Type B pancreatic cell (in vitro differentiated cells): ENCODE measurements around the gene PROK1. TPM values are rescaled to one million over a fixed set of nuclear protein-coding genes. Genes with fewer than 3 reads are reported as not detected.

Experiments
- DNase-seq: peaks from one replicate; pipeline ENCODE4 v3.0.0; 2021; ENCODE audit warnings: mixed read lengths; ENCODE audit not compliant: unreplicated experiment; ENCODE audit errors: extremely low spot score
- H3K27ac Mint-ChIP-seq: 2 replicates; pipeline ENCODE4 v1.8.0; 2021; ENCODE audit warnings: mild to moderate bottlenecking, mixed read lengths
- H3K27me3 Mint-ChIP-seq: 2 replicates; pipeline ENCODE4 v1.8.0; 2021; ENCODE audit warnings: mixed read lengths
- H3K36me3 Mint-ChIP-seq: 2 replicates; pipeline ENCODE4 v1.8.0; 2021; ENCODE audit warnings: mixed read lengths
- H3K4me1 Mint-ChIP-seq: one replicate; pipeline ENCODE4 v1.8.0; 2021; ENCODE audit warnings: mixed read lengths; ENCODE audit not compliant: unreplicated experiment
- H3K4me3 Mint-ChIP-seq: 2 replicates; pipeline ENCODE4 v1.8.0; 2021; ENCODE audit warnings: mild to moderate bottlenecking, mixed read lengths
- H3K9me3 Mint-ChIP-seq: 2 replicates; pipeline ENCODE4 v1.8.0; 2021; ENCODE audit warnings: mixed read lengths
- CTCF ChIP-seq: fragments of 200-600 bp; sonication (generic); conservative IDR thresholded peaks from 2 replicates; pipeline ENCODE4 v1.5.0; 2021; ENCODE audit warnings: antibody characterized with exemption, mild to moderate bottlenecking
- total RNA-seq: library from RNA; stranded (reverse); gene quantifications from 2 replicates; pipeline ENCODE4 v1.2.1, GENCODE V29; 2021; ENCODE audit warnings: low replicate concordance

Gene PROK1
- total RNA-seq, 1 donor from 2014 or later, result 0.29 TPM

GRCh38 chr1:110457206-110457605, 6.3 kb downstream of the PROK1 start:
- Mint-ChIP-seq H3K9me3 (no peaks in the 10 kb centered on the region), H3K27me3 (peaks cover 27% of the 10 kb centered on the region)

GRCh38 chr1:110460253-110461220, 9.6 kb downstream of the PROK1 start:
- no peaks in the 10 kb centered on the region for H3K36me3 Mint-ChIP-seq
- DNase-seq, result peak; percentile 80

More at GRCh38 chr1:110457206-110457605, 6.3 kb downstream of the PROK1 start:
- no peaks in the 10 kb centered on the region for H3K36me3 Mint-ChIP-seq
- no peaks in the 10 kb centered on the region for H3K4me1 Mint-ChIP-seq
- H3K27ac Mint-ChIP-seq, result no peak overlapping the region
- DNase-seq, result no peak
- no peak for TF ChIP-seq CTCF
- H3K4me3 Mint-ChIP-seq, result no peak overlapping the region

GRCh38 chr1:110462093-110462492, 11.1 kb downstream of the PROK1 start:
- Mint-ChIP-seq H3K4me1 (peaks cover 3% of the 10 kb centered on the region), H3K27ac (no peak overlapping the region), H3K36me3 (no peaks in the 10 kb centered on the region), H3K4me3 (no peak overlapping the region), H3K9me3 (no peaks in the 10 kb centered on the region), H3K27me3 (peaks cover 7% of the 10 kb centered on the region)
- no peak for DNase-seq
- no peak for TF ChIP-seq CTCF

More at GRCh38 chr1:110460253-110461220, 9.6 kb downstream of the PROK1 start:
- H3K4me1 Mint-ChIP-seq, result peaks cover 3% of the 10 kb centered on the region
- no peaks in the 10 kb centered on the region for H3K9me3 Mint-ChIP-seq
- H3K4me3 Mint-ChIP-seq, result no peak overlapping the region
- H3K27me3 Mint-ChIP-seq, result peaks cover 12% of the 10 kb centered on the region
- peak; percentile 98 for TF ChIP-seq CTCF
- H3K27ac Mint-ChIP-seq, result no peak overlapping the region

- no peaks in the 10 kb centered on the region for H3K9me3 Mint-ChIP-seq
- H3K27me3 Mint-ChIP-seq, result peaks cover 7% of the 10 kb centered on the region
- peaks cover 3% of the 10 kb centered on the region for H3K4me1 Mint-ChIP-seq
- no peak overlapping the region for H3K4me3 Mint-ChIP-seq
- peak; percentile 42 for TF ChIP-seq CTCF
- no peaks in the 10 kb centered on the region for H3K36me3 Mint-ChIP-seq
- no peak for DNase-seq
- H3K27ac Mint-ChIP-seq, result no peak overlapping the region
Observed at GRCh38 chr1:110462964-110463363, 12.0 kb downstream of the PROK1 start.

GRCh38 chr1:110463725-110464124, 12.8 kb downstream of the PROK1 start:
- no peak for TF ChIP-seq CTCF
- H3K36me3 Mint-ChIP-seq, result no peaks in the 10 kb centered on the region
- H3K9me3 Mint-ChIP-seq, result no peaks in the 10 kb centered on the region
- peaks cover 3% of the 10 kb centered on the region for H3K4me1 Mint-ChIP-seq
- no peak overlapping the region for H3K4me3 Mint-ChIP-seq
- H3K27ac Mint-ChIP-seq, result no peak overlapping the region
- H3K27me3 Mint-ChIP-seq, result peaks cover 10% of the 10 kb centered on the region
- no peak for DNase-seq
